Measurements from ENCODE around the gene SLFN11.
"Not testable (repeated sequence)": the region's sequence is repeated elsewhere in the genome, so short reads cannot be mapped to it uniquely, and the experiment has no call there.

Gene SLFN11

DNA sequence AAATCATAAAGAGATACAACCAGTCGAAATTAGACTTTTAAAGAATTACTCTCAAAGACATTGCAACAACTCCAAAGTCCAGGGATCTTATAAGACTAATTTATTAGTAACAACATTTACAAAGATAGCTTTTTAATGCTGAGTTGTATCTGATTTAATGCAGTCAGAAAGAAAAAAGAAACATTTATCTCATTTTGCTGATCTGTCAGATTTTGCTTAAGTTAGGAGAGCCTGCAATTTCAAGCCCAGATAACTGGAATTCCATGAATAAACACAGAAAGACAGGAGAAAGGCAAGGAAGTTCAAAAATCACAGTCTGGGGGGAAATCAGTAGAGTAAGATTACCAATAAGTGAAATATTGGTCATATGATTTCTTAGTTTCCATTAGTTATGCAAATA lies 22.9 kb downstream of the SLFN11 start:
- no peak for DNase-seq

DNA sequence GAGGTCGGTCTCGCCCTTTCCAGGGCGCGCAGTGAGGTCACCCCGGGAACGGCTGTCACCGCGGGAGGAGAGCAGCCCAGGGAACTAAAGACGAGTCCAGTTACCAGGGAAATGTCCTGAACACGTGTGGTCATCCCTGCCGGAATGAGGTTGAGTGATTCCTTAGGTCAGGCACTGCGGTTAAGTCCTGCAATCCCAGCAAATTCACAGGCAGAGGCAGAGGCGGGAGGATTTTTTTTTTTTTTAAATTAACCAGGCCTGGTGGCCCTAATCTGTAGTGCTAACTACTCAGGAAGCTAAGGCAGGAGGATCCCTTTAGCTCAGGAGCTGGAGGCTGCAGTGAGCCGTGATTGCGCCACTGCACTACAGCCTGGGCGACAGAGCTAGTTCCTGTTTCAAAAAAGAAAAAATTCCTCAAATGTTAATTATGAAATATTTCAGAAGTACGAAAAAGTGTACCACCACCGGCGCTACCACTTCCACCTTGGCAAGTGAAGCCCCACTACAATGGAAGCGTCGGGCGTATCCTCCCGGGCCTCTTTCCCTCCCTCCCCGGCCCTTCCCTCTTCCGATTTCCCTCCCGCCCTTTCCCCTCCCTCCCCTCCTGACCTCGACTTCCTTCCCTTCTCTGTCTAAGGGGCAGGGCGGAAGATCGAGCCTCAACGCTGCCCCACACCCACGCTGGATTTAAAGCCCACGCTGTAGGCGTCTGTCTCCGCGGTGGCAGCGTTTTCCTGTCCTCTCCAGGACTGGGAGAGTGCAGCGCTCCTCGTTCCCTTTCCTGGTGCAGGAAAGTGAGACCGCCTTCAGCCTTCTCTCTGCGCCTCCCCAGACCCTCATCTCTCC lies 27.3 kb downstream of the SLFN11 start:
- no peak for DNase-seq

DNA sequence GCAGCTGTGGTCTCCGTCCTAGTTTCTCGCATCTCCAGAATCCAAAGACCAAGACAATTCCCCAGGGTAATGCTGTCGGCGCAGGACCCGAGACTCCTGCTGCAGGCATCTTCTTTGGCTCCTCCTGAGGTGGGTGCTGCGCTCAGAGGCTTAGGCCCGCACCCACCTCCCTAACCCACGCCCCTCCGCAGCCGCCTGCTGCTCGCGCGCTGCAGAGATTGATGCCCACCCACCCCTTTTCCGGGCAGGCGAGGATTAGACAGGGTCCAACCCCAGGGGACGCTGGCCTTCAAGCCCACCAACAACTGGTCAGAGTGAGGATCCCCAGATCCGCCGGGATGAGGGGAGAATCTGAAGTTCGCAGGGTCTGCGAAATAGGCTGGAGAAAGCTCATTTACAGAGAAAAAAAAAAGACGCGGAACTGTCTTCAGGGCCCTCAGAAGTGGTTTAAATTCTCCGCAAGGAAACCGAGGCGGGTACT lies 27.9 kb downstream of the SLFN11 start:
- no peak for DNase-seq

DNA sequence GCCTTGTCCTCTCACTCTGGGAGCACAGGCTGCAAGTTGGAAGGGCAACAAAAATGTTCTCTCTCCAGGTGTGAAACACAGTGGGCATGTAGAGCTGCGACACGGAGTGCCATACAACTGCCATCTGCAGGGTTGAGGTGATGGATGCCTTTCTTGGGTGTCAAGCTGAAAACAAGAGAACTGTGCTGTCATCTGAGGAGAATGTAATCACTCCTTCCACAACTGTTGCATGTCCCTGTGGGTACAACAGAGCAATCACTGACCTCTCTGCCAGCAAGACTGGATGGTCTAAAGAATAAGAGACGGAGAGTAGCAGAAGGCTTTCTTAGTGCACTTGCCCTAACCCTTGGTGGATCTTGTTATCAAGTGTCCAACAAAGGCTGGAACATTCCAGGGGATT lies 29.2 kb downstream of the SLFN11 start:
- no peak for DNase-seq

DNA sequence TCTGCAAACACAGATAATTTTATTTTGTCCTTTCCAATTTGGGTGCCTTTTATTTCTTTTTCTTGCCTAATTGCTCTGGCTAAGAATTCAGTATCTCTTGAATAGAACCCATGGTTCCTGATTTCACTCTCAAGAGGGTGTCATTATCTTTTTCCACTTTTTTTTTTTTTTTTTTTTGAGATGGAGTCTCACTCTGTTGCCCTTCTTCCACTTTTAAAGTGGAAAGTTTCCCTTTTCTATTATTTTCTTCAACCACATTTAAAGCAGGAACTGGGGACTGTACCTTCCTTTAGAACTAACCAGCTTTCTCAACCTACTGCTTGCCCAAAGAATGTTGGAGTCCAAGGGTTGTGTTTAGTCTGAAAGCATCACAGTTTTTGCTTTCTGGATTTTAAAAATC lies 31.1 kb downstream of the SLFN11 start:
- no peak for DNase-seq

DNA sequence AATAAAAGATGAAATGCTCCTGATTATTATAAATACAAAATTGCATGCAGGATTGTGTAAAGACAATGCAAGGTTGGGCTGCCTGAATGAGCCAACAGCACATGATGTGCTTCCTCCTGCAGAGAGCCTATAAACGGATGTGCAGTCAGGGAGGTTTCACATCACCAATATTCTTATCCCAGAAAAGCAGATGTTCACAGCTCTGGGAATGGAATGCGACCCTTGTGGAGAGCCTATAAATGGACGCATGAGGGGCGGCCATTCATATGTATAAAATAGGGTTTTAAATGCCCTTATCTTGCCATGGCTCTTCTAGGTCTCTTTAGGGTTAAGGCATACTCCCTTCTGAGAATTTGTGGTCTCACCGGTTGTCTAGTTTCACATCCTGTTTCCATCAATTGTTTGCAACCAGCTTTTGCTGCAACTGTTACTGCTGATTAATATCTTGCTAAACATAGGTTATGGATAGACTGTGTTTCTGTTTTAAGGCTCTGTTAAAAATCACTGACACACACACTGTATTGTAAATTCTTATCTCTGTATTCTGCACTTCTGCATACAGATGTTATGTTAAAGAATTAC lies 31.9 kb downstream of the SLFN11 start:
- no peak for DNase-seq

DNA sequence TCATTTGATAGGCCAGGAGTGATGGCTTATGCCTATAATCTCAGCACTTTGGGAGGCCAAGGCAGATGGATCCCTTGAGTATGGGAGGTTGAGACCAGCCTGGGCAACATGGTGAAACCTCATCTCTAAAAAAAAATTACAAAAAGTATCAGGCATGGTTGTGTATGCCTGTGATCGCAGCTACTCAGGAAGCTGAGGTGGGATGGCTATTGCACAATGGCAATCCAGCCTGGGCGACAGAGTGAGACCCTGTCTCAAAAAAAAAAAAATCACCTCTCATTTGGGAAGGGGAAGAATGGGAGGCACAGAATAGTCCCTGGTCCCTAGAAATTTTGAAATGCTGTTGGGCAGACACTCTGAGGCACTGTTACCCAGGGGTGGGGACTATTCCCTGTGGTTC lies 35.2 kb downstream of the SLFN11 start:
- DNase-seq, result no peak

DNA sequence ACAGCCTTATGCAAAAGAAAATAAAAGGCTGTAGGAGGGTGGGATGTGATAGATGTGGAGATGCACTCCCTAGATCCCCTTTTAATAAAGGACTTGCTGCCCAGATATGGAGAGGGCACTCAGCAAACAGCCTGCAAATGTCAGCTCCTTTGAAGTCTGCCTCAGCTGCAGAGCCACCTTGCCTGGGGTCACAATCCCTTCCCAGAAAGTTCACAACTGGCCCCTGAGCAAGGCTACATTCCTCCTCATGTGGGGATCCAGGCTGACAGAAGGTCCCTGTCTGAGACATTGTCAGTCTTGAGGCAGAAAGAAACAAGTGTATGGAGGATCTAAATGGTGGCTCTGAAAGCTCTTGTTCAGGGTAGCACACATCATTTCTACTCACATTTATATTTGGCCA lies 36.1 kb downstream of the SLFN11 start:
- DNase-seq, result no peak

DNA sequence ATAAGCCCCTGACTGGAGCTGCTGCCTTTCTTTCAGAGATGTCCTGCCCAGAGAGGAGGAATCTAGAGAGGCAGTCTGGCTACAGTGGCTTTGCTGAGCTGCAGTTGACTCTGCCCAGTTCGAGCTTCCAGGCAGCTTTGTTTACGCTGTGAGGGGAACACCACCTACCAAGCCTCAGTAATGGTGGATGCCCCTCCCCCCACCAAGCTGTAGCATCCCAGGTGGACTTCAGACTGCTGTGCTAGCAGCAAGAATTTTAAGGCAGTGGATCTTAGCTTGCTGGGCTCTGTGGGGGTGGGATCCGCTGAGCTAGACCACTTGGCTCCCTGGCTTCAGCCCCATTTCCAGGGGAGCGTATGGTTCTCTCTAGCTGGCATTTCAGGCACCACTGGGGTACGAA lies 39.8 kb downstream of the SLFN11 start:
- DNase-seq, result not testable (repeated sequence)

DNA sequence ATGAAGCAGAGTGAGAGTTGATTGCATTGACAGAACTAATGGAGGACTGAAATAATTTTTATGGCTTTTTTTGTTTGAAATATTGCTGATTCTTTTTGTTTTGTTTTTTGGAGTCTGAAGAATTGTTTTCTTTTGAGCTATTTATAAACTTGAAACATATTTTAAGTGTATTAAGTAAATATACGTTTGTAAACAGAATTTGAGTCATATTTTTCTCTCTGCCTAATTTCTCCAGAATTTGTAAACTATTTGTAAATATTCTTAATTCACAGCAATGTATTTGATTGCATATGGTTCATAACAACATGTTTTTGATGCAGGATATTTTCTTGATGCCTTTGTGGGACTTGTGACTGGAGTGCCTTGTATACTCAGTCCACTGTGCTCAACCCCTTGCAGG lies 50.7 kb downstream of the SLFN11 start:
- DNase-seq, result no peak

DNA sequence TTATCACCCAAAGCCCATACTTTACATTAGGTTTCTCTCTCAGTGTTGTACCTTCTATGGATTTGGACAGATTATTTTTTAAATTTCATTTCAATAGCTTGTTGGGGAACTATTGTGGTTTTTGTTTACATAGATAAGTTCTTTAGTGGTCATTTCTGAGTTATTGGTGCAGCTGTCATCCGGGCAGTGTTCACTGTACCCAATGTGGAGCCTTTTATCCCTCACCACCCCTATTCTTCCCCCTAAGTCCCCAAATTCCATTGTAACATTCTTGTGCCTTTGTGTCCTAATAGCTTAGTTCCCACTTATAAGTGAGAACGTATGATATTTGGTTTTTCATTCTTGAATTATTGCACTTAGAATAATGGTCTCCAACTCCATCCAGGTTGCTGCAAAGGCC lies 57.5 kb downstream of the SLFN11 start:
- DNase-seq, result no peak

DNA sequence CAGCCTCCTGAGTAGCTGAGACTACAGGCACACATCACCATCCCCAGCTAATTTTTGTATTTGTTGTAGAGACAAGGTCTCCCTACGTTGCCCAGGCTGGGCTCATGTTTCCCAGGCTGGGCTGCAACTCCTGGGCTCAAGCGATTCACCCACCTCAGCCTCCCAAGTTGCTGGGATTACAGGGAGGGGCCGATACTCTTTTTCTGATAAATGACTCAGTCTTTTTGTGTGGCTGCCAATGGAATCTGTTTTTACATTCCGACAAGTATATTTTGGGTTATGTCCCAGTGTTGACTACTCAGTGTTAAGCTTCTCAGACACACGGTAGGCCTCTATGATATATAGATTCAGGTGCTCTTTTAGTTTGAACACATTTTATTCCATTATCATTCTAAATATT lies 58.1 kb downstream of the SLFN11 start:
- DNase-seq, result no peak

DNA sequence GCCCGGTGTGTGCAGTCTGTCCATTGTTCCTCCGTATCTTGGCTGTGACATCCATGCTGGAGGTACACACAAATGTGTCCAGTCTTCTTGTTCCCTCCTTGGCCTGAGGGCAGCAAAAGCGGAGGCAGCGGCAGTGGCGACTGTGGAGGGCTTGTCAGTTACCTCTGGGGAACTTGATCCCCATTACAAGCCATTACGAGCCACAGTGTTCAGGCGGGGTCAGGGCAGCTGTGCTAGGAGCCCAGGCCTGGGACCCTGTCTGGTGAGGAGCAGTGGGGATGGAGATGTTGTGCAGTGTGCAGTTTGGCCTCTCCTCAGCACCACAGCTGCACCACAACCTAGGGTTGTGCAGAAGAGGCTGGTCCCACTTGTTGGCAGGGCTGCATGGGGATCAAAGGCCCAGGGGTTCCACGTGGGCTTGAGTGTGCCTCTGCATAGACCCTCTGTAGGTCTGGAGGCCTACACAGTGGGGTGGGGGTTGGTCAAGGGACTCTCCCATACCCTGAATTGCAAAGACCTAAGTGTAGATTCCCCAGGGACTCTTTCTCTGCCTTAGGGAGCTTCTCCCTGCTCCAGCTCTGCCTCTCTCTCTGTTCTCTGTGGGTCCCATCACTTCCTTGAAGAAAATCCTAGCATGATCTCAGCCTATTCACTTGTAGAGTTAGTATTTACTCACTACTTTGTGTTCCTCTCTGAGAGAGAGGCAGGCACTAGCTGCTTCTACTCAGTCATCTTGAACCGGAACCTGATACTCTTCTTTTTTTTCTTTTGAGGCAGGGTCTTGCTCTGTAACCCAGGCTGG lies 58.8 kb downstream of the SLFN11 start:
- no peak for DNase-seq

DNA sequence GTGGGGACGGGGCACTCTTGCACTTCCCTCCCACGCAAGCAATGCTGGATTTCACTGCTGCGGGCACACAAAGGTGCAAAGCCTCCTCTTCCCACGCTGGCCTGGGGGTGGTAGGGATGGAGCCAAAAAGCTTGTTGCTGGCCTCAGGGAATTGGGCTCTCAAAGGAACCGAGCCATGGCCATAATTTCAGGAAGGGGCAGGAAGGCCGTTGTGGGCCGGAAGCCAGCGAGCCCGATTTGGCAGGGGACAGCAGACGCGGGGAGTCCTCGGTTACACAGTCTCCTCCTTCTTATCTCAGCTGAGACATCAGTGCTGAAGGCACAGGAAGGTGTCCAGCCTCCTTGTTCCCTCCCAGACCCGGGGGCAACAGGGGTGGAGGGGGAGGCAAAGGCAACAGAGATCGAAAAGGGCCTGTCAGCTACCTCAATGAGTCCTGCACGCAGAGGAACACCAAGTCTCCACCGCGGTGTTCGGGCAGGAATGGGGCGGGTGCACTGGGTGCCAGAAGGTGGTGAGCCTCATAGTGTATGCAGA lies 59.5 kb downstream of the SLFN11 start:
- peak; percentile 8 for DNase-seq

DNA sequence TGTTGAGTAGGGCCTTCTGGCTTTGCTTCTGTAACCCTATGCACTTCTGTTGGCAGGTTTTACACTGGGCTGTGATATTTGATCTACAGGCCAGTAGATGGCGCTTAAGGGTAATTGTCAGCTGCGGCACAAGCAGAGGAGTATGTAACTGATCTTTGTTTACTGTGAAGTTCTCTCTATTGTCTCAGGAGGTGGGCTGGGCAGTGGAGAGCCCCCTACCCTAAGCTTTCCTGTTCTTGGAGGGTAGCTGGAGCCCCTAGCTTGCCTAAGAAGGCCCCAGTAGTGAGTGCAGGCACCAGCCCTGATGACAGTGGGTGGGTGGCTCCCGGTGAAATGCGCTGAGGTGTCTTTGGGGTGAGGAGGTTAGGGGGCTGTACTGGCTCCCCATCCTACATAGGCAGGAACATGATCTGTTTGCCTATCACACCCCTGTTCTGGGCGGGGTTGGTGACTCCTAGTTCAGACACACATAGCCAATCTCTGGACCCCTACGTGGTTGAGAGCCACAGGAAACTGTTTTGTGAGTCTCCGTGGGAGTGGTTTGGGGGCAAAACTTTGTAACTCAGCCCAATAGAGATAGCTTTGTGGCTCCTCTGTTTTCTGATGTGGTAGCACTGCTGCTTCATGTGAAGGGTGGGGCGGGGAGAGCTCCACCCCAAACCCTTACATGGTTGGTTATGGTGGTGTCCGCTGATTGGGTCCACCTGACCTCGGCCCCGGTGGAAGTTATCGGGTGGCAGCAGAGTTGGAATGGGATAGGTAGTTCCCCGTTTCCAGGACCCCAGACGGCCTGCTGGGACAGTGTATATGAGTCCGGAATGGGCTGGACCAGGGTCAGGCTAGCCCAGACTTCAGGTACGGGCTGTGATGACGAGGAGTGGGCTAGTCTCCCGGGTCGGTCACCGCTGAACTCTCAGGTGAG lies 60.4 kb downstream of the SLFN11 start:
- DNase-seq, result peak; percentile 69

DNA sequence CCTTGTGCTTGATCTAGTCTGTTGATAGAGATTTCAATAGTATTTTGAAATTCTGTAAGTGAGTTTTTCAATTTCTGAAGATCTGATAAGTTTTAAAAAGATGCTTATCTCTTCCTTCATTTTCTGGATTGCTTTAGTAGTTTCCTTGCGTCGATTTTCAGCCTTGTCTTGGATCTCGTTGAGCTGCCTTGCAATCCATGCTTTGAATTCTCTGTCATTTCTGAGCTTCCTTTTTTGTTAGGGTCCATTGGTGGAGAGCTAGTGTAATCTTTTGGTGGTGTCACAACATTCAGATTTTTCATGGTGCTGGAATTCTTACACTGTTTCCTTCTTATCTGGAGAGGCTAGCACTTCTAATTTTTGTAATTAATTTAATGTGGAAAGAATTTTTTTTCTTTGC lies 61.1 kb downstream of the SLFN11 start:
- DNase-seq, result no peak

DNA sequence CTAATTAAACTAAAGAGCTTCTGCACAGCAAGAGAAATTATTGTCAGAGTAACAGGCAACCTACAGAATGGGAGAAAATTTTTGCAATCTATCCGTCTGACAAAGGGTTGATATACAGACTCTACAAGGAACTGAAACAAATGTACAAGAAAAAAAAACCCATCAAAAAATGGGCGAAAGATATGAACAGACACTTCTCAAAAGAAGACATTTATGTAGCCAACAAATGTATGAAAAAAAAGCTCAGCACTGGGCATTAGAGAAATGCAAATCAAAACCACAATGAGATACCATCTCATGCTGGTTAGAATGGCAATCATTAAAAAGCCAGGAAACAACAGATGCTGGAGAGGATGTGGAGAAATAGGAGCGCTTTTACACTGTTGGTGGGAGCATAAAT lies 64.1 kb downstream of the SLFN11 start:
- DNase-seq, result not testable (repeated sequence)

Measured in activated T-cell treated with anti-CD3 and anti-CD28 coated beads for 4 hours (primary cell).